Body of pancreas (tissue), 4 donors: ENCODE data around the gene LBH.

Experiments
- CTCF ChIP-seq, 7 experiments: fragments of 450-650 bp in 4 of 7; fragments of 200-600 bp in 3 of 7; sonication (generic) in 3 of 7; IDR thresholded peaks; one replicate each; pipeline ENCODE4 v1.5.1; 2016 to 2019; ENCODE audit warnings: antibody characterized with exemption in 7 of 7
- POLR2A ChIP-seq, 3 donors: fragments of 450-650 bp; IDR thresholded peaks; one replicate each; pipeline ENCODE4 v1.6.1; 2016; ENCODE audit warnings: antibody characterized with exemption in 3 of 3, mild to moderate bottlenecking in 2 of 3

- TF ChIP-seq CTCF (IDR thresholded peaks at IDR 0.05) (no peak), POLR2A (IDR thresholded peaks at IDR 0.05) (no peak)
These were observed 52.7 kb downstream of the LBH start for GRCh38 chr2:30283931-30284565.
